ENCODE measurements around the gene SMG7. TPM values are rescaled to one million over a fixed set of nuclear protein-coding genes. Genes with fewer than 3 reads are reported as not detected.

The SMG7 gene
- total RNA-seq = 21.7 and 27.2 TPM in 2 replicates

GRCh38 chr1:183472488-183473216, at the start of gene SMG7:
SMG7 (plus strand) TSS chr1:183472499; CDS start chr1:183472621, 122 bp downstream.

GRCh38 chr1:183590244-183591191, 118.2 kb downstream of the SMG7 start, which contains the start of gene NCF2:
NCF2 (minus strand) TSS chr1:183590459; CDS start chr1:183590329, 130 bp downstream.

Other genes starting within 250 kb of the SMG7 start
- gene NMNAT2, start 54.1 kb upstream of the SMG7 start, total RNA-seq = 1.3 and 4.1 TPM in 2 replicates
- gene NCF2, start 118.0 kb downstream of the SMG7 start, total RNA-seq = 0.05 and 0.20 TPM in 2 replicates
- 196 and 219 TPM in 2 replicates for gene ARPC5, start 163.3 kb downstream of the SMG7 start, total RNA-seq
- gene APOBEC4, start 180.8 kb downstream of the SMG7 start, total RNA-seq = not detected in 2 replicates